ENCODE results near the gene SFI1.

DNA sequence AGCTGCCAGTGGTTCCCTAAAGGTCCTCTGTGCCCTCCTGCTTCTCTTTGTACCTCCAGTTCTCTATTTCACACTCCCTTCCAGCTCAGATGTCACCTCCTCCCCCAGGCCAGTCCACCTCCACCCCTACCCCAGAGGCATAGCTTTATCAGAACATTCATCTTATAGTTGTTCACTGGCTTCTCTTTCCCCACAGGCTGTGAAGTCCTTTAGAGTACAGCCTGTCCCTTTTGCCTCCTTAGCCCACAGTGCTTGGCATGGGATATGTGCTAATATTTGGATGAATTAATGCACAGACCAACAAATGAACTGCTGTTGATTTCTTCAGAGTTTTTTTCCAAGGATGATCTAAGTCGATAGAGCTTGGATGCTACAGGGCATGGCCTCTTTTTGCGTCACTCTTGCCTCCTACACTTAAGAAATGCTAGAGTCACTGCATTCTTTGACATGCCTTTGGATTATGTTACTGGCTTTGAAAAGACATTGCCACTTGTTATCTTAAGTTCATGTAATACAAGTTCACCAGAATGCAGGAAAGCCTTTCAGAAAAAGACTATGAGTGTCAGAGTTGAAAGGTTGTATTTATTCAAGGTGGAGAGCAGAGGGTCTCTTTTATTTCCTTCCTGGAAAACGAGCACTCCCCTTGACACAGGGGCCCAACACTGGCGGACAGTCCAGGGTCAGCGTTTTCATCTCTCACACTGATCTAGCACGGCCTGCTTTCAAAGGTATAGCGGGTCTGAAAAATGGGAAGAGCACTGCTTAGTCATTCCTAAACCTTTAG is 90.0 kb downstream of the SFI1 start:
- TF ChIP-seq, protein P1, sequence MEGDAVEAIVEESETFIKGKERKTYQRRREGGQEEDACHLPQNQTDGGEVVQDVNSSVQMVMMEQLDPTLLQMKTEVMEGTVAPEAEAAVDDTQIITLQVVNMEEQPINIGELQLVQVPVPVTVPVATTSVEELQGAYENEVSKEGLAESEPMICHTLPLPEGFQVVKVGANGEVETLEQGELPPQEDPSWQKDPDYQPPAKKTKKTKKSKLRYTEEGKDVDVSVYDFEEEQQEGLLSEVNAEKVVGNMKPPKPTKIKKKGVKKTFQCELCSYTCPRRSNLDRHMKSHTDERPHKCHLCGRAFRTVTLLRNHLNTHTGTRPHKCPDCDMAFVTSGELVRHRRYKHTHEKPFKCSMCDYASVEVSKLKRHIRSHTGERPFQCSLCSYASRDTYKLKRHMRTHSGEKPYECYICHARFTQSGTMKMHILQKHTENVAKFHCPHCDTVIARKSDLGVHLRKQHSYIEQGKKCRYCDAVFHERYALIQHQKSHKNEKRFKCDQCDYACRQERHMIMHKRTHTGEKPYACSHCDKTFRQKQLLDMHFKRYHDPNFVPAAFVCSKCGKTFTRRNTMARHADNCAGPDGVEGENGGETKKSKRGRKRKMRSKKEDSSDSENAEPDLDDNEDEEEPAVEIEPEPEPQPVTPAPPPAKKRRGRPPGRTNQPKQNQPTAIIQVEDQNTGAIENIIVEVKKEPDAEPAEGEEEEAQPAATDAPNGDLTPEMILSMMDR (conservative IDR thresholded peaks at IDR 0.05): no peak
- TF ChIP-seq ZFX (IDR thresholded peaks at IDR 0.05): no peak

Data from C4-2B (cell line).